ENCODE data around the gene ACYP2.

- TF ChIP-seq YY1 (IDR thresholded peaks at IDR 0.05; ENCODE audit: insufficient read depth, insufficient read length) (no peak), SUZ12 (IDR thresholded peaks at IDR 0.05; ENCODE audit: extremely low read depth, insufficient read depth, insufficient read length) (no peak)
Observed at GRCh38 chr2:54342603-54343002, 227.2 kb downstream of the ACYP2 start.

Measured in NT2/D1 (cell line).